CD14-positive monocyte (primary cell): Measurements from ENCODE around the gene MPP7. TPM values are rescaled to one million over a fixed set of nuclear protein-coding genes. Genes with fewer than 3 reads are reported as not detected.

Experiments
- DNase-seq, 3 donors: peaks; one replicate each; pipeline ENCODE4 v3.0.0-alpha.2; 2011 to 2022
- H2AFZ ChIP-seq: 2 replicates; pipeline ENCODE4 v1.6.0; 2012; ENCODE audit warnings: mild to moderate bottlenecking, low read depth, low read length, inconsistent platforms; ENCODE audit not compliant: insufficient read depth, poor library complexity, severe bottlenecking
- H3K27ac ChIP-seq, 2 donors: 1 replicate in 1 of 2; 2 replicates in 1 of 2; pipeline ENCODE4 v1.5.1; 2012 to 2013; ENCODE audit warnings: low read length in 2 of 2, control low read depth in 1 of 2, inconsistent platforms in 1 of 2, low read depth in 1 of 2, mild to moderate bottlenecking in 1 of 2
- H3K27me3 ChIP-seq, 2 donors: one replicate each; pipeline versions ENCODE4 v1.6.0 to v1.6.1; 2011 to 2013; ENCODE audit warnings: low read length in 2 of 2; ENCODE audit not compliant: control insufficient read depth in 2 of 2, insufficient read depth in 2 of 2
- H3K36me3 ChIP-seq, 2 donors: replicated peaks in 1 of 2; 1 replicate in 1 of 2; 2 replicates in 1 of 2; pipeline versions ENCODE4 v1.5.1 to v1.6.1; 2012 to 2013; ENCODE audit warnings: low read length in 2 of 2, control low read depth in 1 of 2, inconsistent platforms in 1 of 2, mild to moderate bottlenecking in 1 of 2; ENCODE audit not compliant: insufficient read depth in 2 of 2, control insufficient read depth in 1 of 2
- H3K4me1 ChIP-seq, 2 donors: 1 replicate in 1 of 2; 2 replicates in 1 of 2; pipeline versions ENCODE4 v1.5.1 to v1.6.1; 2012 to 2013; ENCODE audit warnings: low read length in 2 of 2, control low read depth in 1 of 2, inconsistent platforms in 1 of 2, mild to moderate bottlenecking in 1 of 2, moderate library complexity in 1 of 2; ENCODE audit not compliant: insufficient read depth in 2 of 2, control insufficient read depth in 1 of 2
- H3K4me2 ChIP-seq: replicated peaks from 2 replicates; pipeline ENCODE3; 2012; ENCODE audit warnings: low read length, moderate library complexity, mild to moderate bottlenecking; ENCODE audit not compliant: poor library complexity, severe bottlenecking; ENCODE audit errors: extremely low read depth
- H3K4me3 ChIP-seq, 3 experiments: fragments of 200-600 bp in 1 of 3; sonication (generic) in 1 of 3; replicated peaks in 1 of 3; 1 replicate in 2 of 3; 2 replicates in 1 of 3; pipeline ENCODE4 v1.5.1; 2011 to 2013; ENCODE audit warnings: low read length in 3 of 3, mild to moderate bottlenecking in 3 of 3, control low read depth in 2 of 3, low read depth in 2 of 3, inconsistent platforms in 1 of 3, moderate library complexity in 1 of 3
- H3K79me2 ChIP-seq: 2 replicates; pipeline ENCODE4 v1.6.0; 2012; ENCODE audit warnings: mild to moderate bottlenecking, control low read depth, inconsistent platforms, low read length, moderate library complexity; ENCODE audit not compliant: insufficient read depth
- H3K9ac ChIP-seq: 2 replicates; pipeline ENCODE4 v1.6.0; 2017; ENCODE audit warnings: low read length, mild to moderate bottlenecking; ENCODE audit not compliant: insufficient read depth, poor library complexity, severe bottlenecking
- H3K9me3 ChIP-seq, 2 donors: replicated peaks in 1 of 2; 1 replicate in 1 of 2; 2 replicates in 1 of 2; pipeline versions ENCODE4 v1.5.1 to v1.6.1; 2012 to 2013; ENCODE audit warnings: low read length in 2 of 2, control low read depth in 1 of 2; ENCODE audit not compliant: control insufficient read depth in 1 of 2, insufficient read depth in 1 of 2
- H4K20me1 ChIP-seq: 2 replicates; pipeline ENCODE4 v1.6.0; 2012; ENCODE audit warnings: mild to moderate bottlenecking, low read length, control low read depth, moderate library complexity; ENCODE audit not compliant: insufficient read depth
- H3K27ac Mint-ChIP-seq, 7 donors: one replicate each; pipeline ENCODE4 v1.8.0; 2020; ENCODE audit warnings: mild to moderate bottlenecking in 7 of 7, mixed read lengths in 7 of 7, moderate library complexity in 6 of 7, inconsistent platforms in 2 of 7
- H3K27me3 Mint-ChIP-seq, 3 donors: one replicate each; pipeline ENCODE4 v1.8.0; 2021 to 2022; ENCODE audit warnings: low read depth in 3 of 3, mild to moderate bottlenecking in 3 of 3, mixed read lengths in 3 of 3, moderate library complexity in 3 of 3, inconsistent platforms in 1 of 3
- H3K36me3 Mint-ChIP-seq, 2 donors: one replicate each; pipeline ENCODE4 v1.8.0; 2020; ENCODE audit warnings: mixed read lengths in 2 of 2, inconsistent platforms in 1 of 2, mild to moderate bottlenecking in 1 of 2
- H3K4me1 Mint-ChIP-seq: one replicate; pipeline ENCODE4 v1.8.0; 2020; ENCODE audit warnings: mild to moderate bottlenecking, mixed read lengths
- H3K4me3 Mint-ChIP-seq, 2 donors: one replicate each; pipeline ENCODE4 v1.8.0; 2020; ENCODE audit warnings: mild to moderate bottlenecking in 2 of 2, mixed read lengths in 2 of 2, moderate library complexity in 1 of 2
- H3K9me3 Mint-ChIP-seq, 7 donors: one replicate each; pipeline ENCODE4 v1.8.0; 2020 to 2022; ENCODE audit warnings: mixed read lengths in 7 of 7, mild to moderate bottlenecking in 6 of 7, moderate library complexity in 6 of 7, inconsistent platforms in 2 of 7
- WGBS: methylation state at CpG from one replicate; pipeline ENCODE4 v1.1.5; 2013; ENCODE audit warnings: missing lambda C conversion rate; ENCODE audit not compliant: insufficient coverage; 5-methylcytosine and 5-hydroxymethylcytosine counted together
- intact Hi-C, 2 donors: fragments of 100-400 bp; cut with micrococcal nuclease; formaldehyde crosslinking; loops; one replicate each; pipeline versions ENCODE4 v1.15.0 to v1.15.1; 2023
- polyA plus RNA-seq, 3 donors: library from polyadenylated mRNA; depleted of rRNA in 1 of 3; unstranded in 2 of 3; stranded (reverse) in 1 of 3; fragments of 300-500 nt in 2 of 3; fragments of >200 nt in 1 of 3; fragmentation: Illumina TruSeq in 2 of 3; gene quantifications; 1 replicate in 2 of 3; 2 replicates in 1 of 3; pipeline ENCODE4 v1.2.3, GENCODE V29; 2012 to 2021
- TF ChIP-seq, protein P1 (sequence below): fragments of 200-600 bp; IDR thresholded peaks from one replicate; pipeline ENCODE4 v1.8.0; 2022; ENCODE audit warnings: antibody characterized with exemption, mild to moderate bottlenecking

MPP7 gene
- polyA plus RNA-seq, 3 donors = 17.3 to 48.3 (median 33.6) TPM

DNA sequence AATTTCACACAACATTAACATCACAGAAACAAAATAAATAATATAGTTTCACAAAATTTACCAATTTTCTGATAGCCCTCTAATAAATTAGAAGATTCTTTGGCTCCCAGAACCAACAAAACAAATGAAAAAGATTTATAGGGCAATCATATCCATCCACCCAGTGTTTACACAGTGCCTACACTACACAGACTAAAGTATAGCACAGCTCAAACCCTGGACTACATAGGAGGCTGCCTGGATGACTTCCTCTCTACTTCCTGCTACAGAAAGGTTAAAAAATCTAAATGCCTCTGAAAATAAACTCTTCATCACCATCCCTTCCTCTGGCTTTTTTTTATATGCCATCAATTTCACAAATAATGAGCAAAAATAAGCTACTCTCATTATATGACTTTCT, 28.4 kb downstream of the MPP7 start:
- Histone ChIP-seq H3K79me2 (peaks cover 84% of the 10 kb centered on the region), H3K4me2 (no peak overlapping the region), H4K20me1 (peaks cover 94% of the 10 kb centered on the region), H3K27ac (no peak overlapping the region), H3K9ac (no peak overlapping the region), H3K4me3 (no peak overlapping the region), H3K36me3 (no peaks in the 10 kb centered on the region), H3K9me3 (no peaks in the 10 kb centered on the region), H3K4me1 (peaks cover 7% of the 10 kb centered on the region in 2 donors), H3K27me3 (no peaks in the 10 kb centered on the region), H2AFZ (no peak overlapping the region)
- Mint-ChIP-seq H3K4me1 (peaks cover 27% of the 10 kb centered on the region), H3K27me3 (no peaks in the 10 kb centered on the region), H3K4me3 (no peak overlapping the region), H3K27ac (peak overlapping the region in 1 of 7 donors; percentile 28), H3K9me3 (peaks cover 0 to 2% (median 0%) of the 10 kb centered on the region in 7 donors), H3K36me3 (peaks cover 10 to 26% of the 10 kb centered on the region in 2 donors)
- no peak for DNase-seq
- intact Hi-C loops = no loop called here
- TF ChIP-seq, protein P1, sequence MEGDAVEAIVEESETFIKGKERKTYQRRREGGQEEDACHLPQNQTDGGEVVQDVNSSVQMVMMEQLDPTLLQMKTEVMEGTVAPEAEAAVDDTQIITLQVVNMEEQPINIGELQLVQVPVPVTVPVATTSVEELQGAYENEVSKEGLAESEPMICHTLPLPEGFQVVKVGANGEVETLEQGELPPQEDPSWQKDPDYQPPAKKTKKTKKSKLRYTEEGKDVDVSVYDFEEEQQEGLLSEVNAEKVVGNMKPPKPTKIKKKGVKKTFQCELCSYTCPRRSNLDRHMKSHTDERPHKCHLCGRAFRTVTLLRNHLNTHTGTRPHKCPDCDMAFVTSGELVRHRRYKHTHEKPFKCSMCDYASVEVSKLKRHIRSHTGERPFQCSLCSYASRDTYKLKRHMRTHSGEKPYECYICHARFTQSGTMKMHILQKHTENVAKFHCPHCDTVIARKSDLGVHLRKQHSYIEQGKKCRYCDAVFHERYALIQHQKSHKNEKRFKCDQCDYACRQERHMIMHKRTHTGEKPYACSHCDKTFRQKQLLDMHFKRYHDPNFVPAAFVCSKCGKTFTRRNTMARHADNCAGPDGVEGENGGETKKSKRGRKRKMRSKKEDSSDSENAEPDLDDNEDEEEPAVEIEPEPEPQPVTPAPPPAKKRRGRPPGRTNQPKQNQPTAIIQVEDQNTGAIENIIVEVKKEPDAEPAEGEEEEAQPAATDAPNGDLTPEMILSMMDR = no peak

DNA sequence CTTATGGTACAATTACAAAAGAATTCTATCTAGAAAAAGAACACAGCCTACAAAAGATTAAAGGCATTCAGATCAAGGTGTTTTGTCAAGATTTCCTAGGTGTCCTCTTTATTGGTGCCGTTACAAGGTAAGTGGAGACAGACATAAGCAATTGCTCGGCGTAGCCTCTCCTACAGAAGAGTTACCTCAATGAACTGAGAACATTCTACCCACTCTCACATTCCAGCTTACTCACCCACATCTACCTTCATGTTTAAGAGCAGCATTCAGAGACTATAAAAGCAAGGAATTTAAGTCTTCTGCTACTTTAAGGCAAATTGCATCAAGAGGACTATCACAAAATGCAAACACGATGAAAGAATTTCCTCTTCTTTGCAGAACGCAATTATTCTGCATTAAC, 29.5 kb downstream of the MPP7 start:
- Mint-ChIP-seq H3K27ac (no peak overlapping the region), H3K4me1 (peaks cover 28% of the 10 kb centered on the region), H3K27me3 (no peaks in the 10 kb centered on the region), H3K9me3 (peaks cover 0 to 5% (median 0%) of the 10 kb centered on the region in 7 donors), H3K36me3 (peaks cover 10 to 24% of the 10 kb centered on the region in 2 donors), H3K4me3 (no peak overlapping the region)
- no peak for DNase-seq
- Histone ChIP-seq H3K4me3 (no peak overlapping the region), H3K4me1 (peaks cover 2 to 5% of the 10 kb centered on the region in 2 donors), H3K27ac (no peak overlapping the region), H3K27me3 (no peaks in the 10 kb centered on the region), H4K20me1 (peaks cover 94% of the 10 kb centered on the region), H3K9ac (no peak overlapping the region), H3K79me2 (peaks cover 85% of the 10 kb centered on the region), H3K9me3 (no peaks in the 10 kb centered on the region), H3K36me3 (no peaks in the 10 kb centered on the region), H3K4me2 (no peak overlapping the region), H2AFZ (no peak overlapping the region)
- intact Hi-C loops = no loop called here
- WGBS = 100% methylated on average over 3 of the region's 5 CpGs
- TF ChIP-seq, protein P1 = no peak
